Neuronal stem cell (in vitro differentiated cells): ENCODE data around the gene L1CAM.

Experiments used
- DNase-seq: peaks from one replicate; pipeline ENCODE4 v3.0.0-alpha.2; 2013; ENCODE audit warnings: low spot score
- H2AFZ ChIP-seq: one replicate; pipeline ENCODE4 v1.6.1; 2013; ENCODE audit warnings: mild to moderate bottlenecking, low read length, inconsistent platforms
- H2AK5ac ChIP-seq: 2 replicates; pipeline ENCODE4 v1.6.1; 2013; ENCODE audit warnings: low read depth, mild to moderate bottlenecking, inconsistent platforms, low read length, moderate library complexity, mixed read lengths
- H2BK120ac ChIP-seq: 2 replicates; pipeline ENCODE4 v1.6.1; 2013; ENCODE audit warnings: low read depth, mild to moderate bottlenecking, inconsistent platforms, low read length, moderate library complexity, mixed read lengths
- H2BK12ac ChIP-seq: one replicate; pipeline ENCODE4 v1.6.1; 2013; ENCODE audit warnings: low read length, inconsistent platforms
- H2BK15ac ChIP-seq: 2 replicates; pipeline ENCODE4 v1.6.1; 2013; ENCODE audit warnings: mild to moderate bottlenecking, low read length, inconsistent platforms, mixed read lengths
- H2BK5ac ChIP-seq: one replicate; pipeline ENCODE4 v1.6.1; 2013; ENCODE audit warnings: inconsistent platforms, mild to moderate bottlenecking, low read length, moderate library complexity
- H3K14ac ChIP-seq: one replicate; pipeline ENCODE4 v1.6.1; 2013; ENCODE audit warnings: low read length, inconsistent platforms
- H3K18ac ChIP-seq: 2 replicates; pipeline ENCODE4 v1.6.1; 2013; ENCODE audit warnings: low read length, inconsistent platforms
- H3K23ac ChIP-seq: 2 replicates; pipeline ENCODE4 v1.6.1; 2013; ENCODE audit warnings: low read depth, mild to moderate bottlenecking, mixed read lengths, low read length, inconsistent platforms; ENCODE audit not compliant: poor library complexity
- H3K27ac ChIP-seq: replicated peaks from 3 replicates; pipeline ENCODE4 v1.5.1; 2013; ENCODE audit warnings: low read length, inconsistent platforms
- H3K27me3 ChIP-seq, 3 experiments: 2 replicates each; pipeline ENCODE4 v1.6.1; 2013; ENCODE audit warnings: low read length in 3 of 3, mild to moderate bottlenecking in 2 of 3, inconsistent platforms in 1 of 3, low read depth in 1 of 3, mixed read lengths in 1 of 3, moderate library complexity in 1 of 3; ENCODE audit not compliant: control insufficient read depth in 3 of 3, insufficient read depth in 3 of 3
- H3K36me3 ChIP-seq, 2 donors: replicated peaks in 1 of 2; 2 replicates each; pipeline ENCODE4 v1.6.1; 2013; ENCODE audit warnings: low read length in 2 of 2; ENCODE audit not compliant: control insufficient read depth in 2 of 2, insufficient read depth in 2 of 2
- H3K4ac ChIP-seq: 2 replicates; pipeline ENCODE4 v1.6.1; 2013; ENCODE audit warnings: inconsistent platforms, mild to moderate bottlenecking, low read length, moderate library complexity
- H3K4me1 ChIP-seq, 2 donors: 1 replicate in 1 of 2; 2 replicates in 1 of 2; pipeline ENCODE4 v1.6.1; 2013; ENCODE audit warnings: low read length in 2 of 2, low read depth in 1 of 2; ENCODE audit not compliant: control insufficient read depth in 2 of 2, insufficient read depth in 1 of 2
- H3K4me2 ChIP-seq: one replicate; pipeline ENCODE4 v1.6.1; 2013; ENCODE audit warnings: mild to moderate bottlenecking, low read length, inconsistent platforms; ENCODE audit not compliant: insufficient read depth, poor library complexity, severe bottlenecking
- H3K4me3 ChIP-seq, 2 donors: 2 replicates each; pipeline ENCODE4 v1.5.1; 2013; ENCODE audit warnings: low read length in 2 of 2, mild to moderate bottlenecking in 2 of 2, inconsistent platforms in 1 of 2, moderate library complexity in 1 of 2
- H3K79me1 ChIP-seq: one replicate; pipeline ENCODE4 v1.6.1; 2013; ENCODE audit warnings: low read depth, mild to moderate bottlenecking, inconsistent platforms, low read length, moderate library complexity
- H3K9ac ChIP-seq: one replicate; pipeline ENCODE4 v1.6.1; 2013; ENCODE audit warnings: mild to moderate bottlenecking, low read depth, low read length, inconsistent platforms; ENCODE audit not compliant: poor library complexity
- H3K9me3 ChIP-seq, 2 donors: replicated peaks in 1 of 2; 2 replicates each; pipeline versions ENCODE3 to v1.6.1; 2013; ENCODE audit warnings: low read length in 2 of 2, mild to moderate bottlenecking in 2 of 2, inconsistent platforms in 1 of 2, low read depth in 1 of 2, mixed read lengths in 1 of 2, moderate library complexity in 1 of 2; ENCODE audit not compliant: control insufficient read depth in 2 of 2, insufficient read depth in 1 of 2
- H4K8ac ChIP-seq: one replicate; pipeline ENCODE4 v1.6.1; 2013; ENCODE audit warnings: low read depth, mild to moderate bottlenecking, inconsistent platforms, low read length, moderate library complexity
- H4K91ac ChIP-seq: one replicate; pipeline ENCODE4 v1.6.1; 2013; ENCODE audit warnings: low read length, low read depth, mild to moderate bottlenecking, inconsistent platforms; ENCODE audit not compliant: poor library complexity
- WGBS, 2 donors: extraction: QIAGEN DNeasy Blood & Tissue Kit; methylation state at CpG; one replicate each; pipeline ENCODE4 v1.1.7; 2013; ENCODE audit warnings: missing lambda C conversion rate in 2 of 2, mixed read lengths in 1 of 2; ENCODE audit not compliant: insufficient read length in 2 of 2, insufficient replicate concordance in 1 of 2; ENCODE audit errors: extremely low coverage in 2 of 2; 5-methylcytosine and 5-hydroxymethylcytosine counted together

The L1CAM gene

GRCh38 chrX:153829799-153830639, 56.0 kb downstream of the L1CAM start, which contains the start of gene PDZD4:
Gene PDZD4, minus strand, starts transcription at chrX:153830544. Its CDS starts 246 bp downstream, at chrX:153830298.
- no peak for DNase-seq
- H4K91ac ChIP-seq, result no peak within 1 kb of the TSS
- no peak within 1 kb of the TSS for H3K27ac ChIP-seq
- H2BK120ac ChIP-seq, result no peak within 1 kb of the TSS
- WGBS, 2 donors, result no CpG with 5 or more reads among the region's 97 CpGs
- H4K8ac ChIP-seq, result no peak within 1 kb of the TSS
- H3K9me3 ChIP-seq, result no peaks in the 10 kb centered on the region
- no peak within 1 kb of the TSS for H3K4ac ChIP-seq
- no peak within 1 kb of the TSS for H2AK5ac ChIP-seq
- H3K18ac ChIP-seq, result peak within 1 kb of the TSS; percentile 76
- peaks cover 0 to 9% of the 10 kb centered on the region in 2 donors for H3K36me3 ChIP-seq
- H3K9ac ChIP-seq, result peak within 1 kb of the TSS; percentile 60
- peaks cover 5 to 6% of the 10 kb centered on the region in 2 donors for H3K4me1 ChIP-seq
- peak within 1 kb of the TSS; percentile 8 for H3K14ac ChIP-seq
- no peak within 1 kb of the TSS for H3K23ac ChIP-seq
- peak within 1 kb of the TSS; percentile 68 to 84 for H3K4me3 ChIP-seq
- no peak within 1 kb of the TSS for H2BK12ac ChIP-seq
- no peak within 1 kb of the TSS for H2BK5ac ChIP-seq
- H3K4me2 ChIP-seq, result peak within 1 kb of the TSS; percentile 83
- no peak within 1 kb of the TSS for H2BK15ac ChIP-seq
- peak within 1 kb of the TSS; percentile 78 for H2AFZ ChIP-seq
- no peaks in the 10 kb centered on the region for H3K79me1 ChIP-seq
- H3K27me3 ChIP-seq, result peaks cover 0 to 19% (median 17%) of the 10 kb centered on the region in 3 experiments

GRCh38 chrX:153829549-153829798, 56.5 kb downstream of the L1CAM start:
- H2BK15ac ChIP-seq, result no peak overlapping the region
- no peak overlapping the region for H4K91ac ChIP-seq
- H3K27me3 ChIP-seq, result peaks cover 0 to 20% (median 17%) of the 10 kb centered on the region in 3 experiments
- DNase-seq, result no peak
- peak overlapping the region; percentile 64 for H3K18ac ChIP-seq
- no peaks in the 10 kb centered on the region for H3K79me1 ChIP-seq
- no peak overlapping the region for H2BK12ac ChIP-seq
- WGBS, 2 donors, result no CpG with 5 or more reads among the region's 27 CpGs
- no peak overlapping the region for H3K27ac ChIP-seq
- peak overlapping the region; percentile 68 to 84 for H3K4me3 ChIP-seq
- H3K9ac ChIP-seq, result no peak overlapping the region
- H2AK5ac ChIP-seq, result no peak overlapping the region
- H3K36me3 ChIP-seq, result peaks cover 0 to 9% of the 10 kb centered on the region in 2 donors
- H2BK120ac ChIP-seq, result no peak overlapping the region
- H2AFZ ChIP-seq, result peak overlapping the region; percentile 78
- no peaks in the 10 kb centered on the region for H3K9me3 ChIP-seq
- no peak overlapping the region for H4K8ac ChIP-seq
- H3K4me1 ChIP-seq, result peaks cover 5 to 6% of the 10 kb centered on the region in 2 donors
- H3K4me2 ChIP-seq, result peak overlapping the region; percentile 83
- H2BK5ac ChIP-seq, result no peak overlapping the region
- no peak overlapping the region for H3K4ac ChIP-seq
- H3K14ac ChIP-seq, result no peak overlapping the region
- no peak overlapping the region for H3K23ac ChIP-seq

GRCh38 chrX:153828723-153829548, 57.0 kb downstream of the L1CAM start:
- peaks cover 0 to 11% of the 10 kb centered on the region in 2 donors for H3K36me3 ChIP-seq
- H3K18ac ChIP-seq, result peak overlapping the region; percentile 28
- H2AK5ac ChIP-seq, result no peak overlapping the region
- H3K9ac ChIP-seq, result no peak overlapping the region
- H2BK12ac ChIP-seq, result no peak overlapping the region
- no peak overlapping the region for H3K14ac ChIP-seq
- peaks cover 5 to 6% of the 10 kb centered on the region in 2 donors for H3K4me1 ChIP-seq
- H3K4ac ChIP-seq, result no peak overlapping the region
- H3K23ac ChIP-seq, result no peak overlapping the region
- H3K79me1 ChIP-seq, result no peaks in the 10 kb centered on the region
- no peak overlapping the region for H2BK120ac ChIP-seq
- peak; percentile 32 for DNase-seq
- H3K27me3 ChIP-seq, result peaks cover 0 to 20% (median 17%) of the 10 kb centered on the region in 3 experiments
- no peak overlapping the region for H2BK15ac ChIP-seq
- no peak overlapping the region for H2BK5ac ChIP-seq
- no peak overlapping the region for H2AFZ ChIP-seq
- H4K8ac ChIP-seq, result no peak overlapping the region
- H4K91ac ChIP-seq, result no peak overlapping the region
- no CpG with 5 or more reads among the region's 50 CpGs for WGBS, 2 donors
- H3K4me3 ChIP-seq, result peak overlapping the region; percentile 68 to 84
- H3K9me3 ChIP-seq, result no peaks in the 10 kb centered on the region
- peak overlapping the region; percentile 83 for H3K4me2 ChIP-seq
- no peak overlapping the region for H3K27ac ChIP-seq

GRCh38 chrX:153828308-153828707, 57.7 kb downstream of the L1CAM start:
- no CpG with 5 or more reads among the region's 17 CpGs for WGBS, 2 donors
- no peak overlapping the region for H2BK15ac ChIP-seq
- H3K4ac ChIP-seq, result no peak overlapping the region
- peak overlapping the region; percentile 70 for H3K9ac ChIP-seq
- peak overlapping the region; percentile 54 for H3K4me2 ChIP-seq
- H3K4me1 ChIP-seq, result peaks cover 5 to 6% of the 10 kb centered on the region in 2 donors
- H2BK12ac ChIP-seq, result no peak overlapping the region
- H2BK5ac ChIP-seq, result no peak overlapping the region
- H3K14ac ChIP-seq, result no peak overlapping the region
- no peak overlapping the region for H4K8ac ChIP-seq
- H3K27ac ChIP-seq, result no peak overlapping the region
- peak overlapping the region; percentile 30 to 68 for H3K4me3 ChIP-seq
- peaks cover 0 to 20% (median 17%) of the 10 kb centered on the region in 3 experiments for H3K27me3 ChIP-seq
- no peak overlapping the region for H3K18ac ChIP-seq
- H3K9me3 ChIP-seq, result no peaks in the 10 kb centered on the region
- no peak overlapping the region for H4K91ac ChIP-seq
- no peak for DNase-seq
- H3K79me1 ChIP-seq, result no peaks in the 10 kb centered on the region
- H3K23ac ChIP-seq, result no peak overlapping the region
- H2AFZ ChIP-seq, result no peak overlapping the region
- H2BK120ac ChIP-seq, result no peak overlapping the region
- H3K36me3 ChIP-seq, result peaks cover 0 to 15% of the 10 kb centered on the region in 2 donors
- no peak overlapping the region for H2AK5ac ChIP-seq
